DND-41 (cell line): ENCODE measurements around the gene PHC2.

Experiments
- EZH2 ChIP-seq: IDR thresholded peaks from 3 replicates; pipeline ENCODE4 v1.6.1; 2012; ENCODE audit warnings: borderline replicate concordance, low read depth, mild to moderate bottlenecking, moderate library complexity, low read length, inconsistent platforms; ENCODE audit not compliant: severe bottlenecking
- TF ChIP-seq, protein P1 (sequence below): IDR thresholded peaks from 2 replicates; pipeline ENCODE4 v1.5.1; 2012; ENCODE audit warnings: borderline replicate concordance, low read length, moderate library complexity, mild to moderate bottlenecking; ENCODE audit not compliant: poor library complexity, severe bottlenecking; ENCODE audit errors: extremely low read depth

DNA sequence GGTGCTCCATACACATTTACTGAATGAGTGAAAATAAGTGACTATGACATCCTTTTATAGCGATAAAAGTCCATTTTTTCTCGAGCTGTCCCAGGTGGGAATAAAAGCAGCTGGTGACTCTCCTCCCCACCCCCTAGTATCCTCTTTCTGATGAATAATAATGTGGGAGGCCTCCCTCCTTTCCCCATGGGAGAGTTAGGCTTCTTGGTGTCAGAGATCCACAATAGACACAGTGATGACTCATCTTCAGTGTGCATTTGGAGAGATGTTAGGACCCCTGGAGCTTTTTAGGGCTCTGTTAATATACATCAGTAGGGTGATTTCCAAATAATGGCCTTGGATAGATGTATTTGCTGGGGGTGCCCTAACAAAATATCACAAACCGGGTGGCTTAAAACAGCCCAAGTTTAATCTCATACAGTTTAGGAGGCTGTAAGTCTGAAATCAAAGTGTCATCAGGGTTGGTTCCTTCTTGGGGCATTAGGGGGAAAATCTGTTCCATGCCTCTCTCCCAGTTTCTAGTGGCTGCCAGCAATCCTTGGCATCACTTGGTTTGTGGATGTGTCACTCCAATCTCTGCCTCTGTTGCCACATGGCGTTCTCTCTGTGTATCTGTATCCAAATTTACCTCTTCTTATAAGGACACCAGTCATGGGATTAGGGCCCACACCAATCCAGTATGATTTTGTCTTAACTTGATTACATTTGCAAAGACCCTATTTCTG is 4.4 kb upstream of the PHC2 start:
- no peak for TF ChIP-seq EZH2
- TF ChIP-seq, protein P1, sequence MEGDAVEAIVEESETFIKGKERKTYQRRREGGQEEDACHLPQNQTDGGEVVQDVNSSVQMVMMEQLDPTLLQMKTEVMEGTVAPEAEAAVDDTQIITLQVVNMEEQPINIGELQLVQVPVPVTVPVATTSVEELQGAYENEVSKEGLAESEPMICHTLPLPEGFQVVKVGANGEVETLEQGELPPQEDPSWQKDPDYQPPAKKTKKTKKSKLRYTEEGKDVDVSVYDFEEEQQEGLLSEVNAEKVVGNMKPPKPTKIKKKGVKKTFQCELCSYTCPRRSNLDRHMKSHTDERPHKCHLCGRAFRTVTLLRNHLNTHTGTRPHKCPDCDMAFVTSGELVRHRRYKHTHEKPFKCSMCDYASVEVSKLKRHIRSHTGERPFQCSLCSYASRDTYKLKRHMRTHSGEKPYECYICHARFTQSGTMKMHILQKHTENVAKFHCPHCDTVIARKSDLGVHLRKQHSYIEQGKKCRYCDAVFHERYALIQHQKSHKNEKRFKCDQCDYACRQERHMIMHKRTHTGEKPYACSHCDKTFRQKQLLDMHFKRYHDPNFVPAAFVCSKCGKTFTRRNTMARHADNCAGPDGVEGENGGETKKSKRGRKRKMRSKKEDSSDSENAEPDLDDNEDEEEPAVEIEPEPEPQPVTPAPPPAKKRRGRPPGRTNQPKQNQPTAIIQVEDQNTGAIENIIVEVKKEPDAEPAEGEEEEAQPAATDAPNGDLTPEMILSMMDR, result no peak
